LNCaP clone FGC (cell line): ENCODE data around the gene SIGLEC7.

ENCODE experiments used
- DNase-seq: peaks from one replicate; pipeline ENCODE4 v3.0.0-alpha.2; 2011; ENCODE audit warnings: low read depth
- H3K4me3 ChIP-seq: 2 replicates; pipeline ENCODE4 v1.5.1; 2011; ENCODE audit warnings: mild to moderate bottlenecking, low read depth, low read length, control low read depth
- TF ChIP-seq, protein P1 (sequence below): IDR thresholded peaks from 2 replicates; pipeline ENCODE4 v1.5.1; 2012; ENCODE audit warnings: mild to moderate bottlenecking; ENCODE audit not compliant: control insufficient read depth, insufficient read depth; ENCODE audit errors: extremely low read depth

SIGLEC7 gene

DNA sequence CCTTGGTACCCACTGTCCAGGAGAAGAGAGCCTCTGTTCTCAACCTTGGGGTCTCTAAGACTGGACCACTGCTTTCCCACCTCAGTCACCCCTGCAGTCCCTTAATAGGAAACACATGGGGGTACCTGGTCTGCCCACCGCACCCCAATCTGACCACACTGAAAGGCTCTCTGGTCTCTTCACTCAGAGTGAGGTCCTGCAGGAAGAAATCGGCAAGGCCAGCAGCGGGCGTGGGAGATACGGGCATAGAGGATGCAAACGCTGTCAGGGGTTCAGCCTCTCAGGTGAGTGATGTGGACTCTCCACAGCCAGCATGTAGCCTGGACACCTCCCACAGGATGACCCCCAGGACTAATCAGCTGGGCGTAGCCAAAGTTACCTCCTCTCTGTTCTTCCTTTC is 13.9 kb upstream of the SIGLEC7 start:
- TF ChIP-seq, protein P1, sequence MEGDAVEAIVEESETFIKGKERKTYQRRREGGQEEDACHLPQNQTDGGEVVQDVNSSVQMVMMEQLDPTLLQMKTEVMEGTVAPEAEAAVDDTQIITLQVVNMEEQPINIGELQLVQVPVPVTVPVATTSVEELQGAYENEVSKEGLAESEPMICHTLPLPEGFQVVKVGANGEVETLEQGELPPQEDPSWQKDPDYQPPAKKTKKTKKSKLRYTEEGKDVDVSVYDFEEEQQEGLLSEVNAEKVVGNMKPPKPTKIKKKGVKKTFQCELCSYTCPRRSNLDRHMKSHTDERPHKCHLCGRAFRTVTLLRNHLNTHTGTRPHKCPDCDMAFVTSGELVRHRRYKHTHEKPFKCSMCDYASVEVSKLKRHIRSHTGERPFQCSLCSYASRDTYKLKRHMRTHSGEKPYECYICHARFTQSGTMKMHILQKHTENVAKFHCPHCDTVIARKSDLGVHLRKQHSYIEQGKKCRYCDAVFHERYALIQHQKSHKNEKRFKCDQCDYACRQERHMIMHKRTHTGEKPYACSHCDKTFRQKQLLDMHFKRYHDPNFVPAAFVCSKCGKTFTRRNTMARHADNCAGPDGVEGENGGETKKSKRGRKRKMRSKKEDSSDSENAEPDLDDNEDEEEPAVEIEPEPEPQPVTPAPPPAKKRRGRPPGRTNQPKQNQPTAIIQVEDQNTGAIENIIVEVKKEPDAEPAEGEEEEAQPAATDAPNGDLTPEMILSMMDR: no peak
- no peak overlapping the region for H3K4me3 ChIP-seq
- no peak for DNase-seq

DNA sequence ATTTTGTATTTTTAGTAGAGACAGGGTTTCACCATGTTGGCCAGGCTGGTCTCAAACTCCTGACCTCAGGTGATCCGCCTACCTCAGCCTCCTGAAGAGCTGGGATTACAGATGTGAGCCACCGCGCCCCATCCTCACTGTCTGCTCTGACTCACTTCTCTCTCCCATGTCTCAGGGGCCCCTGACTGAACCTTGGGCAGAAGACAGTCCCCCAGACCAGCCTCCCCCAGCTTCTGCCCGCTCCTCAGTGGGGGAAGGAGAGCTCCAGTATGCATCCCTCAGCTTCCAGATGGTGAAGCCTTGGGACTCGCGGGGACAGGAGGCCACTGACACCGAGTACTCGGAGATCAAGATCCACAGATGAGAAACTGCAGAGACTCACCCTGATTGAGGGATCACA is 12.4 kb upstream of the SIGLEC7 start:
- no peak overlapping the region for H3K4me3 ChIP-seq
- TF ChIP-seq, protein P1: no peak
- DNase-seq: no peak

DNA sequence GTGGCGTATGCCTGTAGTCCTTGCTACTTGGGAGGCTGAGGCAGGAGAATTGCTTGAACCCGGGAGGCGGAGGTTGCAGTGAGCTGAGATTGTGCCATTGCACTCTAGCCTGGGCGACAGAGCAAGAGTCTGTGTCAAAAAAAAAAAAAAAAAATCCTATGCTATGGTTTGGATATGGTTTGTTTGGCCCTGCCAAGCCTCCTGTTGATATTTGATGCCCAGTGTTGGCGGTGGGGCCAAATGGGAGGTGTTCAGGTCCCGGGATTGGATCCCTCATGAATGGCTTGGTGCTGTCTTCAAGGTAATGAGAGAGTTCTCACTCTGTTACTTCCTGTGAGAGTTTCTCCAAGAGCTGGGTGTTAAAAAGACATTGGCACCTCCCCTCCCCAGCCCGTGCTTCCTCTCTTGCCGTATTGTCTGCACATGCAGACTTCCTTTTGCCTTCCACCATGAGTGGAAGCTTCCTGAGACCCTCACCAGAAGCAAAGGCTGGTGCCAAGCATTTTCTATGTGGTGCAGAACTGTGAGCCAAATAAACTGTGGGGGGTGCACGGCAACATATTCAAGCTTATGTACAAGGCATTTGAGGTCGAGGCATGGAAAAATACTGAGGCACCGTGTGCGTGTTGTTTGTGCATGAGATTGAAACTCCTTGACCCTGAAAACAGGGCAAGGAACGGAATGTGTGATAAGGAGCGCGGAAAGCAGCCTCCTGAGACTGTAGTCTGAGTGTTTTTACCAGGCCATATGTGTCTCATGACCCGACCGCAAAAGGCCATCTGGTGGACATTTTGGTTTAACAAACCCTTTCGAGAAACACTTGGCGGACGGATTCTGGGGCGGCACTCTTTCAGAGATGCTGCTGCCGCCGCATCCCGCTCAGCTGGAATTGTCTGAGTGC is 10.1 kb upstream of the SIGLEC7 start:
- TF ChIP-seq, protein P1: no peak
- no peak overlapping the region for H3K4me3 ChIP-seq

DNA sequence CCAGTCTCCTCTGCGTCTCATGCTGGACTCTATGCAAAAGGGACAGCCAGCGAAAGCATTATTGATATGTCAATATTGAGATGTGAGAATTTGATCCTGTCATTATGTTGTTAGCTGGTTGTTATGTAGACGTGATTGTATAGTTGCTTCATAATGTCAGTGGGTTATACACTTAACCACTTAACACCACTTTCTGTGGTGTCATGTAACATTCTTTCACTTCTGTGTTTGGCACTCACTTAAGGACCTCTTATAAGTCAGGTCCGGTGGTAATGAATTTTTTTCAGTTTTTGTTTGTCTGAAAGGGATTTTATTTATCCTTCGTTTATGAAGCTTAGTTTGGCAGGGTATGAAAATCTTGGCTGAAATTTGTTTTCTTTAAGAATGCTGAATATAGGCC is 7.1 kb upstream of the SIGLEC7 start:
- DNase-seq: no peak

More for the DNA sequence above, 10.1 kb upstream of the SIGLEC7 start:
- DNase-seq: no peak

DNA sequence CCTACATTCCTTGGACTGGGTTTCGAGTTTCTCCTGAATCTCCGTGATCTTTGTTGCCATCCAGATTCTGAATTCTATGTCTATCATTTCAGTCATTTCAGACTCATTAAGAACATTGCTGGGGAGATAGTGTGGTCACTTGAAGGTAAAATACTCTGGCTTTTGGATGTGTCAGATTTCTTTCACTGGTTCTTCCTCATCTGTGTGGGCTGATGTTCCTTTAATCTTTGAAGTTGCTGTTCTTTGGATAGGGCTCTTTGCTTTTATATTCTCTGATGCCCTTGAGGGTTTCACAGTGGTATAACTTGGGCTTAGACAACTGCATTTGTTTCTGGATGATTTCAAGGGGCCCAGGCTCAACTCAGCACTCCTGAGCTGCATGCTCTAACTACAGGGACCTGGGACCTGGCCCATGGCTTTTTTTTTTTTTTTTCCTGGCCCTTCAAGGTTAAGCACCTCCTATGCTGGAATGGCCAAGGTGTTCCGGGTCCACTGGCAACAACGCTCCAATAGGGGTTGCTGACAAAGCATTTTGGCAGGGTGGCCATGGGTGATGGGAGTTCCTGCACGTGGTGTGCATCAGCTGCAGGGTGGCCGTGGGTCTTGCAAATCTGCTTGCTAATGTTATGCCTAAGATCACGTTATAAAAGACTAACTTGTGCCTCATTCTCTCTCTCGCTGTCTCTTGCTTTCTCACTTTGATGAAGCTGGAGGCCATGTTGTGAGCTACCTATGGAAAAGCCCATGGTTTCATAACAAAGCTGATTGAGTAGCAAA is 5.9 kb upstream of the SIGLEC7 start:
- TF ChIP-seq, protein P1: no peak
- no peak overlapping the region for H3K4me3 ChIP-seq
- no peak for DNase-seq

More for the DNA sequence above, 7.1 kb upstream of the SIGLEC7 start:
- H3K4me3 ChIP-seq: no peak overlapping the region
- TF ChIP-seq, protein P1: no peak

DNA sequence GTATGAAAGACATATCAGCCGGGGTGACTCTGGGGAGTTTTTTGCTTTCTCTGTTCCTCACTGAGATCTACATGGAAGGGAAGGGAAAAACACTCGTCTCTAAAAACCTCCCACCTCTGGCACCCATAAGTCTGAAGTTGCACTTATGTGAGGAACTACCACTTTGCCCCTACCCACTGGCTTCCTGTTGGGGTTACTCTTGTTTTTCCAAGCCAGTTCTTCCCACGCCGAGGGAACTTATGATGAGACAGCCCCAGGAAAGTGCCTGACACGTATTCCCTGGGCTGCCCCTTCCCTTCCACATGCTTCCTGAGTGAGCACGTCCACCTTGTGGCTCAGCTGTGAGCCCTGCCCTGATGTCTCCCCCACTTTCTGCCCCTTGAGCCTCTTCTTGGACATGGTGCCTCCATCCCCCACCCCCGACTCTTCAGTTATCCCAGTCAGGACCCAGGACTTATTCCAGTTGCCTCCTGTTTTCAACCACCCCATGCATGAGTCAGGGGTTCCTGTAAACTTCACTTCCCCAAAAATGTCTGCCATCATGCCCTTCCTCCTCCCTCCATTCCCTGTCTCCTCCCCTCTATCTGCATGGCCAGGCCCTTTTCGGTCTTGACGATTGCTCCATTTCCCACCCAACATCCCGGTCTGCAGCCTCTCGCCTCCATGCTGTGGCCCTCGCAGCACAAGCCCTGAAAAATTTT is 5.1 kb upstream of the SIGLEC7 start:
- DNase-seq: no peak
- H3K4me3 ChIP-seq: no peak overlapping the region
- TF ChIP-seq, protein P1: no peak
